ENCODE measurements around the gene EHD2. TPM values are rescaled to one million over a fixed set of nuclear protein-coding genes. Genes with fewer than 3 reads are reported as not detected.

EHD2 gene
- polyA plus RNA-seq, 1 donor from 2014 or later = not detected

DNA sequence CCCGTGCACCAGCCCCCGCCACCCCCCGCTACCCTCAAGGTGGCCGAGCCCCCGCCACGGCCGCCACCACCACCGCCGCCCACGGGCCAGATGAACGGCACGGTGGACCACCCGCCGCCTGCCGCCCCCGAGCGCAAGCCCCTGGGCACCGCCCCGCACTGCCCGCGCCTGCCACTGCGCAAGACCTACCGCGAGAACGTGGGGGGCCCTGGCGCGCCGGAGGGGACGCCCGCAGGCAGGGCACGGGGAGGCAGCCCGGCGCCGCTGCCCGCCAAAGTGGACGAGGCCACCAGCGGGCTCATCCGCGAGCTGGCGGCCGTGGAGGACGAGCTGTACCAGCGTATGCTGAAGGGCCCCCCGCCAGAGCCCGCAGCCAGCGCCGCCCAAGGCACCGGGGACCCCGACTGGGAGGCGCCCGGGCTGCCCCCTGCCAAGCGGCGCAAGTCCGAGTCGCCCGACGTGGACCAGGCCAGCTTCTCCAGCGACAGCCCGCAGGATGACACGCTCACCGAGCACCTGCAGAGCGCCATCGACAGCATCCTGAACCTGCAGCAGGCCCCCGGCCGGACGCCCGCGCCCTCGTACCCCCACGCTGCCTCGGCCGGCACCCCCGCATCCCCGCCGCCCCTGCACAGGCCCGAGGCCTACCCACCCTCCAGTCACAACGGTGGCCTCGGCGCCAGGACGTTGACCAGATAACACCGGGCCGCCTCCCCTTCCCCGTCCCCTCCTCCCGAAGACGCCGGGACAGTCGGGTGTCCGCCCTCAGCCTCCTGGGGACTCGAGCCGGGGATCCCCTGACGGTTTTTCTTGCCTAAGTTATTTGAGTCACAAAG is 11.3 kb upstream of the EHD2 start:
- Histone ChIP-seq H3K4me3 (ENCODE audit: low read length) (no peak overlapping the region), H4K20me1 (ENCODE audit: insufficient read depth) (no peaks in the 10 kb centered on the region), H3K9me3 (ENCODE audit: low read length) (no peaks in the 10 kb centered on the region), H3K36me3 (ENCODE audit: insufficient read depth, low read length) (no peaks in the 10 kb centered on the region), H3K9ac (ENCODE audit: low read length) (no peak overlapping the region), H3K27me3 (ENCODE audit: insufficient read depth, low read depth, low read length) (no peaks in the 10 kb centered on the region), H3F3A (ENCODE audit: insufficient read depth, low read length, poor library complexity, severe bottlenecking) (no peaks in the 10 kb centered on the region), H3K79me2 (replicated peaks; ENCODE audit: insufficient read depth, low read length) (no peaks in the 10 kb centered on the region), H3K27ac (ENCODE audit: low read length) (no peak overlapping the region), H3K9me2 (ENCODE audit: insufficient read depth, low read length) (no peaks in the 10 kb centered on the region), H3K4me2 (ENCODE audit: low read length) (no peak overlapping the region), H2AFZ (ENCODE audit: low read depth, low read length) (no peak overlapping the region)
- TF ChIP-seq MXI1 (conservative IDR thresholded peaks at IDR 0.05; ENCODE audit: poor library complexity, severe bottlenecking) = no peak
- TF ChIP-seq SMC3 (conservative IDR thresholded peaks at IDR 0.05; ENCODE audit: poor library complexity) = no peak
- TF ChIP-seq, protein P1, sequence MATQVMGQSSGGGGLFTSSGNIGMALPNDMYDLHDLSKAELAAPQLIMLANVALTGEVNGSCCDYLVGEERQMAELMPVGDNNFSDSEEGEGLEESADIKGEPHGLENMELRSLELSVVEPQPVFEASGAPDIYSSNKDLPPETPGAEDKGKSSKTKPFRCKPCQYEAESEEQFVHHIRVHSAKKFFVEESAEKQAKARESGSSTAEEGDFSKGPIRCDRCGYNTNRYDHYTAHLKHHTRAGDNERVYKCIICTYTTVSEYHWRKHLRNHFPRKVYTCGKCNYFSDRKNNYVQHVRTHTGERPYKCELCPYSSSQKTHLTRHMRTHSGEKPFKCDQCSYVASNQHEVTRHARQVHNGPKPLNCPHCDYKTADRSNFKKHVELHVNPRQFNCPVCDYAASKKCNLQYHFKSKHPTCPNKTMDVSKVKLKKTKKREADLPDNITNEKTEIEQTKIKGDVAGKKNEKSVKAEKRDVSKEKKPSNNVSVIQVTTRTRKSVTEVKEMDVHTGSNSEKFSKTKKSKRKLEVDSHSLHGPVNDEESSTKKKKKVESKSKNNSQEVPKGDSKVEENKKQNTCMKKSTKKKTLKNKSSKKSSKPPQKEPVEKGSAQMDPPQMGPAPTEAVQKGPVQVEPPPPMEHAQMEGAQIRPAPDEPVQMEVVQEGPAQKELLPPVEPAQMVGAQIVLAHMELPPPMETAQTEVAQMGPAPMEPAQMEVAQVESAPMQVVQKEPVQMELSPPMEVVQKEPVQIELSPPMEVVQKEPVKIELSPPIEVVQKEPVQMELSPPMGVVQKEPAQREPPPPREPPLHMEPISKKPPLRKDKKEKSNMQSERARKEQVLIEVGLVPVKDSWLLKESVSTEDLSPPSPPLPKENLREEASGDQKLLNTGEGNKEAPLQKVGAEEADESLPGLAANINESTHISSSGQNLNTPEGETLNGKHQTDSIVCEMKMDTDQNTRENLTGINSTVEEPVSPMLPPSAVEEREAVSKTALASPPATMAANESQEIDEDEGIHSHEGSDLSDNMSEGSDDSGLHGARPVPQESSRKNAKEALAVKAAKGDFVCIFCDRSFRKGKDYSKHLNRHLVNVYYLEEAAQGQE (IDR thresholded peaks at IDR 0.05; ENCODE audit: borderline replicate concordance) = no peak
- TF ChIP-seq EZH2 (IDR thresholded peaks at IDR 0.05; ENCODE audit: borderline replicate concordance, insufficient read depth, low read length, poor library complexity, severe bottlenecking) = no peak
- TF ChIP-seq, protein P2, sequence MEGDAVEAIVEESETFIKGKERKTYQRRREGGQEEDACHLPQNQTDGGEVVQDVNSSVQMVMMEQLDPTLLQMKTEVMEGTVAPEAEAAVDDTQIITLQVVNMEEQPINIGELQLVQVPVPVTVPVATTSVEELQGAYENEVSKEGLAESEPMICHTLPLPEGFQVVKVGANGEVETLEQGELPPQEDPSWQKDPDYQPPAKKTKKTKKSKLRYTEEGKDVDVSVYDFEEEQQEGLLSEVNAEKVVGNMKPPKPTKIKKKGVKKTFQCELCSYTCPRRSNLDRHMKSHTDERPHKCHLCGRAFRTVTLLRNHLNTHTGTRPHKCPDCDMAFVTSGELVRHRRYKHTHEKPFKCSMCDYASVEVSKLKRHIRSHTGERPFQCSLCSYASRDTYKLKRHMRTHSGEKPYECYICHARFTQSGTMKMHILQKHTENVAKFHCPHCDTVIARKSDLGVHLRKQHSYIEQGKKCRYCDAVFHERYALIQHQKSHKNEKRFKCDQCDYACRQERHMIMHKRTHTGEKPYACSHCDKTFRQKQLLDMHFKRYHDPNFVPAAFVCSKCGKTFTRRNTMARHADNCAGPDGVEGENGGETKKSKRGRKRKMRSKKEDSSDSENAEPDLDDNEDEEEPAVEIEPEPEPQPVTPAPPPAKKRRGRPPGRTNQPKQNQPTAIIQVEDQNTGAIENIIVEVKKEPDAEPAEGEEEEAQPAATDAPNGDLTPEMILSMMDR (IDR thresholded peaks at IDR 0.05; ENCODE audit: poor library complexity, severe bottlenecking) = no peak
- no peak for TF ChIP-seq POLR2AphosphoS5 (IDR thresholded peaks at IDR 0.05)
- TF ChIP-seq TAF1 (IDR thresholded peaks at IDR 0.05; ENCODE audit: low read depth) = no peak
- no peak for TF ChIP-seq RAD21 (conservative IDR thresholded peaks at IDR 0.05)
- no peak for TF ChIP-seq EP300 (conservative IDR thresholded peaks at IDR 0.05; ENCODE audit: poor library complexity, severe bottlenecking)

DNA sequence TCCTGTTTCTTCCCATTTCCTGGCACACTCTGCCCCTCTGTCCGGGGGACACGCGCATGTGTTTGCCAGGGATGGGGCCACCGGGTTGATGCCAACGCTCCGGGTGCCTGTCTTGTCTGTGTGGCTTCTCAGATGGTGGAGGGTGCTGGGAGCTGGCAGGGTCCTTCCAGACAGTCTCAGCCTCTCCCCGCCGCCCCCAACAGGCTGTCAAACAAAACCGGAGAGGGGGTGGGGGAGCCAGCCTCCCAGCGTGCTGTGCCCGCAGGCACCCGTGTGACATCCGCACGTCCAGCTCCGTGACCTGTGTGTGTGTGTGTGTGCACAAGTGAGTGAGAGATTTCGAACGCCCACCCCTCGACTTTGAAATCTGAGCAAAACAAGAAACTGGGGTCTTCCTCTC is 10.6 kb upstream of the EHD2 start:
- H3K9ac ChIP-seq (ENCODE audit: low read length) = no peak overlapping the region
- H3K9me2 ChIP-seq (ENCODE audit: insufficient read depth, low read length) = no peaks in the 10 kb centered on the region
- H3K27ac ChIP-seq (ENCODE audit: low read length) = no peak overlapping the region
- no peaks in the 10 kb centered on the region for H3F3A ChIP-seq (ENCODE audit: insufficient read depth, low read length, poor library complexity, severe bottlenecking)
- H4K20me1 ChIP-seq (ENCODE audit: insufficient read depth) = no peaks in the 10 kb centered on the region
- no peaks in the 10 kb centered on the region for H3K27me3 ChIP-seq (ENCODE audit: insufficient read depth, low read depth, low read length)
- no peaks in the 10 kb centered on the region for H3K9me3 ChIP-seq (ENCODE audit: low read length)
- TF ChIP-seq, protein P1 (IDR thresholded peaks at IDR 0.05; ENCODE audit: borderline replicate concordance) = no peak
- no peaks in the 10 kb centered on the region for H3K36me3 ChIP-seq (ENCODE audit: insufficient read depth, low read length)
- H3K79me2 ChIP-seq (replicated peaks; ENCODE audit: insufficient read depth, low read length) = no peaks in the 10 kb centered on the region
- H3K4me2 ChIP-seq (ENCODE audit: low read length) = no peak overlapping the region
- H2AFZ ChIP-seq (ENCODE audit: low read depth, low read length) = no peak overlapping the region
- H3K4me3 ChIP-seq (ENCODE audit: low read length) = no peak overlapping the region

Measured in neural cell (in vitro differentiated cells).